HG02588 (cell line): Measurements from ENCODE around the gene TRPC1.
"Not testable (repeated sequence)": the region's sequence is repeated elsewhere in the genome, so short reads cannot be mapped to it uniquely, and the experiment has no call there.

ENCODE experiments used
- ATAC-seq: cut with Tn5 transposase; IDR thresholded peaks from one replicate; pipeline ENCODE4 v1.9.1; 2021; ENCODE audit warnings: mild to moderate bottlenecking, moderate library complexity; ENCODE audit not compliant: unreplicated experiment

The TRPC1 gene

GRCh38 chr3:142750531-142750930 is 26.7 kb downstream of the TRPC1 start:
- ATAC-seq, result not testable (repeated sequence)

- ATAC-seq, result not testable (repeated sequence)
Observed at GRCh38 chr3:142752605-142753004, 28.8 kb downstream of the TRPC1 start.

GRCh38 chr3:142754494-142754893 is 30.7 kb downstream of the TRPC1 start:
- ATAC-seq, result no peak

- ATAC-seq, result no peak
Observed at GRCh38 chr3:142768338-142768737, 44.5 kb downstream of the TRPC1 start.

GRCh38 chr3:142777927-142778326 is 54.1 kb downstream of the TRPC1 start:
- ATAC-seq, result no peak

GRCh38 chr3:142778541-142778940 is 54.7 kb downstream of the TRPC1 start:
- ATAC-seq, result no peak

- ATAC-seq, result no peak
Observed at GRCh38 chr3:142779591-142779990, 55.8 kb downstream of the TRPC1 start.

GRCh38 chr3:142782616-142783015 is 58.8 kb downstream of the TRPC1 start:
- no peak for ATAC-seq

GRCh38 chr3:142784228-142784627 is 60.4 kb downstream of the TRPC1 start:
- ATAC-seq, result no peak

GRCh38 chr3:142785996-142786395 is 62.2 kb downstream of the TRPC1 start:
- ATAC-seq, result no peak

GRCh38 chr3:142787719-142788118 is 63.9 kb downstream of the TRPC1 start:
- no peak for ATAC-seq

GRCh38 chr3:142794508-142794907 is 70.7 kb downstream of the TRPC1 start:
- ATAC-seq, result no peak

- ATAC-seq, result no peak
Observed at GRCh38 chr3:142795332-142795731, 71.5 kb downstream of the TRPC1 start.

- ATAC-seq, result no peak
Observed at GRCh38 chr3:142796823-142797222, 73.0 kb downstream of the TRPC1 start.

- no peak for ATAC-seq
Observed at GRCh38 chr3:142801746-142802145, 77.9 kb downstream of the TRPC1 start.

GRCh38 chr3:142802891-142803290 is 79.1 kb downstream of the TRPC1 start:
- ATAC-seq, result no peak

GRCh38 chr3:142808103-142808917 is 84.5 kb downstream of the TRPC1 start:
- no peak for ATAC-seq

GRCh38 chr3:142809259-142809658 is 85.4 kb downstream of the TRPC1 start:
- no peak for ATAC-seq

- ATAC-seq, result no peak
Observed at GRCh38 chr3:142815803-142816202, 92.0 kb downstream of the TRPC1 start.

- no peak for ATAC-seq
Observed at GRCh38 chr3:142817356-142817755, 93.5 kb downstream of the TRPC1 start.

GRCh38 chr3:142817897-142818296 is 94.1 kb downstream of the TRPC1 start:
- ATAC-seq, result no peak

GRCh38 chr3:142818651-142819050 is 94.8 kb downstream of the TRPC1 start:
- no peak for ATAC-seq

- no peak for ATAC-seq
Observed at GRCh38 chr3:142819179-142819578, 95.3 kb downstream of the TRPC1 start.
